HEK293 (cell line): ENCODE results near the gene CCDC63.

ENCODE experiments used
- CTCF ChIP-seq: fragments of 450-650 bp; formaldehyde crosslinking; IDR thresholded peaks from 2 replicates; pipeline ENCODE4 v1.5.1; 2016; ENCODE audit warnings: missing biosample characterization, missing genetic modification characterization
- MZF1 ChIP-seq: fragments of 450-650 bp; formaldehyde crosslinking; IDR thresholded peaks from 2 replicates; pipeline ENCODE4 v1.5.1; 2017; ENCODE audit warnings: missing biosample characterization, missing genetic modification characterization, borderline replicate concordance
- ZBTB49 ChIP-seq: fragments of 450-650 bp; formaldehyde crosslinking; IDR thresholded peaks from 2 replicates; pipeline ENCODE4 v1.5.1; 2016; ENCODE audit warnings: missing biosample characterization, missing genetic modification characterization, low read depth
- ZFP37 ChIP-seq: fragments of 450-650 bp; formaldehyde crosslinking; IDR thresholded peaks from 2 replicates; pipeline ENCODE4 v1.5.1; 2016; ENCODE audit warnings: missing biosample characterization, missing genetic modification characterization
- ZNF140 ChIP-seq: fragments of 450-650 bp; formaldehyde crosslinking; IDR thresholded peaks from 2 replicates; pipeline ENCODE4 v1.5.1; 2016; ENCODE audit warnings: missing biosample characterization, missing genetic modification characterization
- ZNF184 ChIP-seq: fragments of 450-650 bp; IDR thresholded peaks from 2 replicates; pipeline ENCODE4 v1.5.1; 2018; ENCODE audit warnings: missing biosample characterization, mild to moderate bottlenecking, missing genetic modification characterization
- ZNF280D ChIP-seq: fragments of 450-650 bp; formaldehyde crosslinking; IDR thresholded peaks from 2 replicates; pipeline ENCODE4 v1.5.1; 2016; ENCODE audit warnings: missing biosample characterization, missing genetic modification characterization
- ZNF501 ChIP-seq: fragments of 450-650 bp; formaldehyde crosslinking; IDR thresholded peaks from 2 replicates; pipeline ENCODE4 v1.5.1; 2016; ENCODE audit warnings: missing biosample characterization, missing genetic modification characterization
- ZNF529 ChIP-seq: fragments of 450-650 bp; formaldehyde crosslinking; IDR thresholded peaks from 2 replicates; pipeline ENCODE4 v1.5.1; 2017; ENCODE audit warnings: missing genetic modification characterization, missing biosample characterization; ENCODE audit not compliant: insufficient replicate concordance
- ZNF621 ChIP-seq: fragments of 450-650 bp; formaldehyde crosslinking; IDR thresholded peaks from 2 replicates; pipeline ENCODE4 v1.5.1; 2017; ENCODE audit warnings: missing biosample characterization, missing genetic modification characterization
- ZSCAN5A ChIP-seq: fragments of 450-650 bp; formaldehyde crosslinking; IDR thresholded peaks from 2 replicates; pipeline ENCODE4 v1.5.1; 2016; ENCODE audit warnings: missing biosample characterization, missing genetic modification characterization

- TF ChIP-seq MZF1 (tag by site-specific recombination) (no peak), CTCF (no peak), ZNF184 (tag by site-specific recombination) (no peak), ZNF529 (tag by site-specific recombination) (no peak), ZFP37 (no peak), ZBTB49 (tag by site-specific recombination) (no peak), ZNF280D (tag by site-specific recombination) (no peak), ZNF621 (tag by site-specific recombination) (no peak), ZNF501 (tag by site-specific recombination) (no peak), ZSCAN5A (no peak), ZNF140 (tag by site-specific recombination) (no peak)
Measured at GRCh38 chr12:110813285-110813684, 33.5 kb upstream of the CCDC63 start.
